ENCODE data around the gene RARB. TPM values are rescaled to one million over a fixed set of nuclear protein-coding genes. Genes with fewer than 3 reads are reported as not detected.
A peak's percentile ranks its signal among the peaks of the same experiment; 100 is the strongest.

The RARB gene
- total and polyA plus RNA-seq, 2 experiments from 2014 or later, result 0.14 to 0.42 TPM

- TF ChIP-seq ZNF114 (CRISPR knock-in tag; IDR thresholded peaks at IDR 0.05) (no peak), NANOG (IDR thresholded peaks at IDR 0.05; ENCODE audit: borderline replicate concordance) (no peak), ZNF462 (CRISPR knock-in tag; IDR thresholded peaks at IDR 0.05) (no peak)
- Histone ChIP-seq H3K36me3 (ENCODE audit: insufficient read depth) (no peaks in the 10 kb centered on the region), H3K9me2 (ENCODE audit: insufficient read depth) (peaks cover 3% of the 10 kb centered on the region; the same call in 1 of the 2 replicates), H3K4me1 (ENCODE audit: insufficient read depth) (no peaks in the 10 kb centered on the region), H3K4me2 (no peak overlapping the region), H3K27me3 (ENCODE audit: insufficient read depth) (no peaks in the 10 kb centered on the region), H3K4me3 (no peak overlapping the region), H3K27ac (ENCODE audit: low read depth) (no peak overlapping the region), H4K20me1 (replicated peaks; ENCODE audit: insufficient read depth) (no peaks in the 10 kb centered on the region), H2AFZ (0 out of 2 replicates have a peak overlapping the region, but pooled peaks have one; percentile 40), H3F3A (replicated peaks; ENCODE audit: low read depth) (no peaks in the 10 kb centered on the region), H3K79me2 (replicated peaks; ENCODE audit: insufficient read depth) (no peaks in the 10 kb centered on the region)
- H3K4me1 Mint-ChIP-seq, result peaks cover 10% of the 10 kb centered on the region; the same call in 2 of the 3 replicates
- ATAC-seq (peak; percentile 50), DNase-seq (ENCODE audit: low spot score) (peak; percentile 15)
- no peaks in the 10 kb centered on the region for H3K36me3 Mint-ChIP-seq (ENCODE audit: low read depth)
- H3K27ac Mint-ChIP-seq, result no peak overlapping the region
- no peak overlapping the region for H3K4me3 Mint-ChIP-seq
- peaks cover 4% of the 10 kb centered on the region for H3K27me3 Mint-ChIP-seq (ENCODE audit: insufficient read depth, low read depth, poor library complexity)
- no peaks in the 10 kb centered on the region for H3K9me3 Mint-ChIP-seq
These were observed 85.7 kb downstream of the RARB start for GRCh38 chr3:25513642-25514266.

- no peaks in the 10 kb centered on the region for H3K9me3 Mint-ChIP-seq
- ATAC-seq (no peak), DNase-seq (ENCODE audit: low spot score) (no peak)
- Histone ChIP-seq H3K4me1 (ENCODE audit: insufficient read depth) (no peaks in the 10 kb centered on the region), H3K4me3 (no peak overlapping the region), H3K9me2 (ENCODE audit: insufficient read depth) (peaks cover 3% of the 10 kb centered on the region; the same call in 1 of the 2 replicates), H3K36me3 (ENCODE audit: insufficient read depth) (no peaks in the 10 kb centered on the region), H4K20me1 (replicated peaks; ENCODE audit: insufficient read depth) (no peaks in the 10 kb centered on the region), H3K79me2 (replicated peaks; ENCODE audit: insufficient read depth) (no peaks in the 10 kb centered on the region), H3F3A (replicated peaks; ENCODE audit: low read depth) (no peaks in the 10 kb centered on the region), H3K27me3 (ENCODE audit: insufficient read depth) (no peaks in the 10 kb centered on the region), H2AFZ (0 out of 2 replicates have a peak overlapping the region, but pooled peaks have one; percentile 28), H3K27ac (ENCODE audit: low read depth) (no peak overlapping the region), H3K4me2 (no peak overlapping the region)
- no peak overlapping the region for H3K27ac Mint-ChIP-seq
- TF ChIP-seq ETS1 (IDR thresholded peaks at IDR 0.05), result no peak
- no peak for TF ChIP-seq NANOG (IDR thresholded peaks at IDR 0.05; ENCODE audit: borderline replicate concordance)
- no peak for TF ChIP-seq ZNF114 (CRISPR knock-in tag; IDR thresholded peaks at IDR 0.05)
- no peaks in the 10 kb centered on the region for H3K27me3 Mint-ChIP-seq (ENCODE audit: insufficient read depth, low read depth, poor library complexity)
- no peaks in the 10 kb centered on the region for H3K36me3 Mint-ChIP-seq (ENCODE audit: low read depth)
- H3K4me3 Mint-ChIP-seq, result no peak overlapping the region
- peaks cover 10% of the 10 kb centered on the region; the same call in 2 of the 3 replicates for H3K4me1 Mint-ChIP-seq
These were observed 87.1 kb downstream of the RARB start for GRCh38 chr3:25515171-25515570.

Data from GM23338 (cell line).